Trophoblast cell (in vitro differentiated cells and primary cell): Measurements from ENCODE around the gene MAPKAPK5.

Source experiments
- DNase-seq, 2 donors: peaks; one replicate each; pipeline ENCODE4 v3.0.0-alpha.2; 2016
- H2AFZ ChIP-seq: 2 replicates; pipeline ENCODE4 v1.6.1; 2013; ENCODE audit warnings: low read length, moderate library complexity, mild to moderate bottlenecking; ENCODE audit not compliant: insufficient read depth, poor library complexity
- H2AK5ac ChIP-seq: 2 replicates; pipeline ENCODE4 v1.6.1; 2013; ENCODE audit warnings: mild to moderate bottlenecking, low read length
- H2BK120ac ChIP-seq: 2 replicates; pipeline ENCODE4 v1.6.1; 2013; ENCODE audit warnings: low read length, mild to moderate bottlenecking, moderate library complexity; ENCODE audit not compliant: insufficient read depth, poor library complexity
- H2BK12ac ChIP-seq: 2 replicates; pipeline ENCODE4 v1.6.1; 2013; ENCODE audit warnings: mild to moderate bottlenecking, low read length, moderate library complexity
- H2BK5ac ChIP-seq: 2 replicates; pipeline ENCODE4 v1.6.1; 2013; ENCODE audit warnings: low read length, low read depth, moderate library complexity, mild to moderate bottlenecking; ENCODE audit not compliant: poor library complexity
- H3K14ac ChIP-seq: 2 replicates; pipeline ENCODE4 v1.6.1; 2013; ENCODE audit warnings: mild to moderate bottlenecking, low read length
- H3K18ac ChIP-seq: 2 replicates; pipeline ENCODE4 v1.6.1; 2013; ENCODE audit warnings: mild to moderate bottlenecking, low read length
- H3K23ac ChIP-seq: 2 replicates; pipeline ENCODE4 v1.6.1; 2013; ENCODE audit warnings: low read length
- H3K27ac ChIP-seq: 2 replicates; pipeline ENCODE4 v1.5.1; 2013; ENCODE audit warnings: low read depth, mild to moderate bottlenecking, inconsistent platforms, low read length, moderate library complexity
- H3K27me3 ChIP-seq: 2 replicates; pipeline ENCODE4 v1.6.1; 2013; ENCODE audit warnings: inconsistent platforms, mild to moderate bottlenecking, low read length, moderate library complexity; ENCODE audit not compliant: insufficient read depth
- H3K36me3 ChIP-seq, 2 experiments: 1 replicate in 1 of 2; 2 replicates in 1 of 2; pipeline ENCODE4 v1.6.1; 2013; ENCODE audit warnings: low read length in 2 of 2, mild to moderate bottlenecking in 2 of 2, moderate library complexity in 1 of 2; ENCODE audit not compliant: insufficient read depth in 2 of 2, control insufficient read depth in 1 of 2
- H3K4ac ChIP-seq: 2 replicates; pipeline ENCODE4 v1.6.1; 2013; ENCODE audit warnings: low read depth, mild to moderate bottlenecking, low read length, moderate library complexity
- H3K4me1 ChIP-seq, 2 experiments: 1 replicate in 1 of 2; 2 replicates in 1 of 2; pipeline ENCODE4 v1.6.1; 2013; ENCODE audit warnings: low read length in 2 of 2, mild to moderate bottlenecking in 2 of 2, moderate library complexity in 1 of 2; ENCODE audit not compliant: insufficient read depth in 2 of 2, control insufficient read depth in 1 of 2
- H3K4me2 ChIP-seq: 2 replicates; pipeline ENCODE4 v1.6.1; 2013; ENCODE audit warnings: inconsistent platforms, mild to moderate bottlenecking, low read length, moderate library complexity
- H3K4me3 ChIP-seq: 2 replicates; pipeline ENCODE4 v1.5.1; 2013; ENCODE audit warnings: mild to moderate bottlenecking, low read depth, low read length, inconsistent platforms
- H3K79me1 ChIP-seq: one replicate; pipeline ENCODE4 v1.6.1; 2013; ENCODE audit warnings: low read length
- H3K79me2 ChIP-seq: 2 replicates; pipeline ENCODE4 v1.6.1; 2013; ENCODE audit warnings: low read length, mild to moderate bottlenecking; ENCODE audit not compliant: control insufficient read depth, insufficient read depth, poor library complexity
- H3K9ac ChIP-seq: 2 replicates; pipeline ENCODE4 v1.6.1; 2013; ENCODE audit warnings: mild to moderate bottlenecking, low read length
- H3K9me3 ChIP-seq: 2 replicates; pipeline ENCODE4 v1.6.1; 2013; ENCODE audit warnings: low read depth, mild to moderate bottlenecking, control low read depth, inconsistent platforms, low read length; ENCODE audit not compliant: insufficient read depth
- H4K12ac ChIP-seq: 2 replicates; pipeline ENCODE4 v1.6.1; 2013; ENCODE audit warnings: low read depth, mild to moderate bottlenecking, low read length, moderate library complexity
- H4K8ac ChIP-seq: 2 replicates; pipeline ENCODE4 v1.6.1; 2013; ENCODE audit warnings: low read depth, mild to moderate bottlenecking, low read length, moderate library complexity
- H4K91ac ChIP-seq: one replicate; pipeline ENCODE4 v1.6.1; 2013; ENCODE audit warnings: low read depth, mild to moderate bottlenecking, low read length, moderate library complexity
- WGBS: extraction: QIAGEN DNeasy Blood & Tissue Kit; methylation state at CpG from one replicate; pipeline ENCODE4 v1.1.7; 2013; ENCODE audit warnings: missing lambda C conversion rate; ENCODE audit not compliant: insufficient read length, insufficient coverage; ENCODE audit errors: extremely low coverage; 5-methylcytosine and 5-hydroxymethylcytosine counted together

MAPKAPK5 gene

GRCh38 chr12:111881716-111882115 is 39.7 kb downstream of the MAPKAPK5 start:
- H2AK5ac ChIP-seq = no peak overlapping the region
- no CpG with 5 or more reads among the region's 1 CpG for WGBS

DNA sequence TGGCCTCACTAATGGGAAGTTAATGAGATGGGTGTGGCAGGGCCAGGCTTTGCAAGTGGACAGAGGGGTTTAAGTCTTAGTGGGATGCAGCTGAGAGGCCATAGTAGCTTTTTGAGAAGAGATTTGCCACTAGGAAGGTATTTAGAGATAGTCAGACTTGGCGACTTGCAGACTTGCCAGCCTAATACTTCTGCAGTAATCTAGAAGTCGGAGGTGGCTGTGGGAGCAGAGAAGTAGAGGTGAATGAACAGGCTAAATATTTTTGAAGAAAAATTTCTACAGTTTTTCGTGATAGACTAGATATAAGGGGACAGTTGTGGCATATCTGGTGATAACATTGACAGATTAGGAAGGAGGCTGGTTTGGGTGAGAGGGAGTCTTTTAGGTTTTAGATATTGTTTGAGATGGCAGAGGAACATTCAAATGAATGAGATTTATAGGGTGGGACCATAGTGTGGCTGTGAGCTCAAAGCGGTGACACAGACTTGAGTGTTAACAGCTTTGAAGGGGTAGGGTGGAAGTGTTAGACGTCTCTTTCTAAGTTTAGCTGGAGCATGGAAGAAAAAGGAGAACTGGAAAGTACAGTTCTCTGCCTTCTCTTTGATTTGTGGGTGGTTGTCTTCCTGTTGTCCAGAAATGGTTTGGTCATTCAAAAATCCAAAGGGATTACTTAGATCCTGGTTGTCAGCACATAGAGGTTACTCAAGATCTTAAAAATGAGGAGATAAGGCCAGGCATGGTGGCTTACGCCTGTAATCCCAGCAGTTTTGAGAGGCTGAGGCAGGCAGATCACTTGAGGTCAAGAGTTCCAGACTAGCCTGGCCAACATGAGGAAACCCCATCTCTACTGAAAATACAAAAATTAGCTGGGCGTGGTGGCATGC is 44.9 kb downstream of the MAPKAPK5 start:
- Histone ChIP-seq H2BK120ac (no peak overlapping the region), H3K4me3 (no peak overlapping the region), H3K79me2 (no peaks in the 10 kb centered on the region), H3K36me3 (peaks cover 35 to 73% of the 10 kb centered on the region in 2 experiments), H3K4me1 (no peaks in the 10 kb centered on the region), H3K4ac (no peak overlapping the region), H3K9ac (no peak overlapping the region), H3K9me3 (no peaks in the 10 kb centered on the region), H4K91ac (no peak overlapping the region), H3K14ac (no peak overlapping the region), H3K79me1 (no peaks in the 10 kb centered on the region), H2BK5ac (no peak overlapping the region), H2BK12ac (no peak overlapping the region), H4K12ac (no peak overlapping the region), H3K27ac (no peak overlapping the region), H3K4me2 (no peak overlapping the region), H3K18ac (no peak overlapping the region), H4K8ac (no peak overlapping the region), H2AFZ (no peak overlapping the region), H2AK5ac (no peak overlapping the region), H3K27me3 (no peaks in the 10 kb centered on the region), H3K23ac (no peak overlapping the region)
- no CpG with 5 or more reads among the region's 7 CpGs for WGBS
- peak; percentile 34 to 64 for DNase-seq

More at GRCh38 chr12:111881716-111882115, 39.7 kb downstream of the MAPKAPK5 start:
- no peak for DNase-seq
- Histone ChIP-seq H3K27ac (no peak overlapping the region), H3K9me3 (no peaks in the 10 kb centered on the region), H4K91ac (no peak overlapping the region), H3K4ac (no peak overlapping the region), H3K4me1 (no peaks in the 10 kb centered on the region), H2BK5ac (no peak overlapping the region), H3K79me1 (no peaks in the 10 kb centered on the region), H3K4me3 (no peak overlapping the region), H3K4me2 (no peak overlapping the region), H3K14ac (no peak overlapping the region), H2BK12ac (no peak overlapping the region), H3K9ac (no peak overlapping the region), H3K36me3 (peaks cover 37 to 62% of the 10 kb centered on the region in 2 experiments), H2BK120ac (no peak overlapping the region), H3K79me2 (no peaks in the 10 kb centered on the region), H4K12ac (no peak overlapping the region), H3K18ac (no peak overlapping the region), H3K23ac (no peak overlapping the region), H2AFZ (no peak overlapping the region), H3K27me3 (no peaks in the 10 kb centered on the region), H4K8ac (no peak overlapping the region)

GRCh38 chr12:111887926-111888745 is 46.1 kb downstream of the MAPKAPK5 start:
- Histone ChIP-seq H3K36me3 (peaks cover 35 to 69% of the 10 kb centered on the region in 2 experiments), H3K9me3 (no peaks in the 10 kb centered on the region), H3K4me1 (no peaks in the 10 kb centered on the region), H2AK5ac (no peak overlapping the region), H2BK12ac (no peak overlapping the region), H3K4me3 (no peak overlapping the region), H4K91ac (no peak overlapping the region), H4K12ac (no peak overlapping the region), H3K4ac (no peak overlapping the region), H3K27me3 (no peaks in the 10 kb centered on the region), H3K9ac (no peak overlapping the region), H3K14ac (no peak overlapping the region), H2BK5ac (no peak overlapping the region), H2BK120ac (no peak overlapping the region), H4K8ac (no peak overlapping the region), H3K4me2 (no peak overlapping the region), H3K79me1 (no peaks in the 10 kb centered on the region), H2AFZ (no peak overlapping the region), H3K23ac (no peak overlapping the region), H3K79me2 (no peaks in the 10 kb centered on the region), H3K27ac (no peak overlapping the region), H3K18ac (no peak overlapping the region)
- DNase-seq = peak; percentile 2 to 4
- no CpG with 5 or more reads among the region's 11 CpGs for WGBS

- Histone ChIP-seq H4K8ac (no peak overlapping the region), H3K4me2 (no peak overlapping the region), H3K14ac (no peak overlapping the region), H3K4ac (no peak overlapping the region), H2BK12ac (no peak overlapping the region), H3K27me3 (no peaks in the 10 kb centered on the region), H2BK120ac (no peak overlapping the region), H3K27ac (no peak overlapping the region), H3K18ac (no peak overlapping the region), H3K9me3 (no peaks in the 10 kb centered on the region), H4K12ac (no peak overlapping the region), H2AFZ (no peak overlapping the region), H3K36me3 (peaks cover 23 to 45% of the 10 kb centered on the region in 2 experiments), H3K4me3 (no peak overlapping the region), H2AK5ac (no peak overlapping the region), H3K9ac (no peak overlapping the region), H3K23ac (no peak overlapping the region), H3K4me1 (no peaks in the 10 kb centered on the region), H4K91ac (no peak overlapping the region), H3K79me2 (no peaks in the 10 kb centered on the region), H3K79me1 (no peaks in the 10 kb centered on the region), H2BK5ac (no peak overlapping the region)
- WGBS = no CpG with 5 or more reads among the region's 2 CpGs
- no peak for DNase-seq
Observed at GRCh38 chr12:111893287-111893686, 51.3 kb downstream of the MAPKAPK5 start.
